Hepatocyte (in vitro differentiated cells): ENCODE data around the gene VMP1. TPM values are rescaled to one million over a fixed set of nuclear protein-coding genes. Genes with fewer than 3 reads are reported as not detected.

Experiments used
- DNase-seq: peaks from one replicate; pipeline ENCODE4 v3.0.0-alpha.2; 2016; ENCODE audit warnings: low spot score
- H2AFZ ChIP-seq: fragments of 200-600 bp; sonication (generic); 2 replicates; pipeline ENCODE4 v1.6.0; 2016; ENCODE audit warnings: antibody characterized with exemption, mild to moderate bottlenecking
- H3K27ac ChIP-seq: fragments of 200-600 bp; sonication (generic); 2 replicates; pipeline ENCODE4 v1.5.1; 2016; ENCODE audit warnings: mild to moderate bottlenecking
- H3K27me3 ChIP-seq: fragments of 200-600 bp; sonication (generic); 2 replicates; pipeline ENCODE4 v1.6.1; 2016
- H3K36me3 ChIP-seq: fragments of 200-600 bp; sonication (generic); replicated peaks from 2 replicates; pipeline ENCODE4 v1.5.1; 2016; ENCODE audit warnings: low read depth; ENCODE audit not compliant: insufficient read depth
- H3K4me1 ChIP-seq: fragments of 200-600 bp; sonication (generic); 2 replicates; pipeline ENCODE4 v1.5.1; 2016; ENCODE audit warnings: mild to moderate bottlenecking, moderate library complexity; ENCODE audit not compliant: insufficient read depth
- H3K4me2 ChIP-seq: fragments of 200-600 bp; sonication (generic); 2 replicates; pipeline ENCODE4 v1.6.0; 2016
- H3K4me3 ChIP-seq: fragments of 200-600 bp; sonication (generic); 2 replicates; pipeline ENCODE4 v1.5.1; 2016; ENCODE audit warnings: mild to moderate bottlenecking
- H3K79me2 ChIP-seq: fragments of 200-600 bp; sonication (generic); 2 replicates; pipeline ENCODE4 v1.6.0; 2017; ENCODE audit warnings: mild to moderate bottlenecking
- H3K9me2 ChIP-seq: fragments of 200-600 bp; sonication (generic); replicated peaks from 2 replicates; pipeline ENCODE4 v1.6.0; 2017; ENCODE audit warnings: mild to moderate bottlenecking; ENCODE audit not compliant: insufficient read depth
- H3K9me3 ChIP-seq: fragments of 200-600 bp; sonication (generic); 2 replicates; pipeline ENCODE4 v1.5.1; 2016; ENCODE audit warnings: low read depth, mild to moderate bottlenecking
- H4K20me1 ChIP-seq: fragments of 200-600 bp; sonication (generic); 2 replicates; pipeline ENCODE4 v1.6.0; 2016; ENCODE audit warnings: mild to moderate bottlenecking; ENCODE audit not compliant: insufficient read depth, poor library complexity, severe bottlenecking
- EZH2 ChIP-seq: fragments of 200-600 bp; sonication (generic); IDR thresholded peaks from 2 replicates; pipeline ENCODE4 v1.6.1; 2016; ENCODE audit warnings: antibody characterized with exemption, mild to moderate bottlenecking, borderline replicate concordance
- EZH2phosphoT487 ChIP-seq: fragments of 200-600 bp; sonication (generic); IDR thresholded peaks from one replicate; pipeline ENCODE4 v1.6.1; 2018; ENCODE audit warnings: antibody characterized with exemption, mild to moderate bottlenecking, low read depth, moderate library complexity; ENCODE audit not compliant: unreplicated experiment, severe bottlenecking
- WGBS: methylation state at CpG from one replicate; pipeline ENCODE4 v1.1.6; 2016; ENCODE audit warnings: low lambda C conversion rate; ENCODE audit errors: missing lambda C conversion rate; 5-methylcytosine and 5-hydroxymethylcytosine counted together
- microRNA counts: library from miRNA; unstranded; fragments of <30 nt; microRNA quantifications from one replicate; lab custom pipeline; 2017
- microRNA-seq: library from miRNA; unstranded; fragments of <30 nt; microRNA quantifications from one replicate; pipeline ENCODE4, GENCODE V29; 2017
- polyA plus RNA-seq: library from polyadenylated mRNA; unstranded; fragments of >200 nt; fragmentation: Nextera tagmentation; extraction: Ambion mirVana; gene quantifications from 2 replicates; pipeline ENCODE4 v1.2.1, GENCODE V29; 2016
- small RNA-seq: library from RNA; depleted of rRNA; stranded (forward); fragments of <200 nt; gene quantifications from one replicate; pipeline ENCODE3, GENCODE V24; 2014
- total RNA-seq: library from RNA; depleted of rRNA; stranded (reverse); fragments of >200 nt; gene quantifications from 2 replicates; pipeline ENCODE4 v1.2.3, GENCODE V29; 2014
- TF ChIP-seq, protein P1 (sequence below): fragments of 200-600 bp; sonication (generic); IDR thresholded peaks from 2 replicates; pipeline ENCODE4 v1.5.1; 2016; ENCODE audit warnings: antibody characterized with exemption, mild to moderate bottlenecking; ENCODE audit not compliant: poor library complexity

Gene VMP1
- total and polyA plus RNA-seq, 2 experiments from 2014 or later = 139 to 479 TPM

- H3K27ac ChIP-seq = no peak overlapping the region
- no peaks in the 10 kb centered on the region for H3K4me1 ChIP-seq
- no peaks in the 10 kb centered on the region for H3K27me3 ChIP-seq
- H2AFZ ChIP-seq = no peak overlapping the region
- 100% methylated on average over 9 of the region's 9 CpGs for WGBS
- H3K4me3 ChIP-seq = no peak overlapping the region
- TF ChIP-seq EZH2 (no peak), EZH2phosphoT487 (no peak)
- TF ChIP-seq, protein P1, sequence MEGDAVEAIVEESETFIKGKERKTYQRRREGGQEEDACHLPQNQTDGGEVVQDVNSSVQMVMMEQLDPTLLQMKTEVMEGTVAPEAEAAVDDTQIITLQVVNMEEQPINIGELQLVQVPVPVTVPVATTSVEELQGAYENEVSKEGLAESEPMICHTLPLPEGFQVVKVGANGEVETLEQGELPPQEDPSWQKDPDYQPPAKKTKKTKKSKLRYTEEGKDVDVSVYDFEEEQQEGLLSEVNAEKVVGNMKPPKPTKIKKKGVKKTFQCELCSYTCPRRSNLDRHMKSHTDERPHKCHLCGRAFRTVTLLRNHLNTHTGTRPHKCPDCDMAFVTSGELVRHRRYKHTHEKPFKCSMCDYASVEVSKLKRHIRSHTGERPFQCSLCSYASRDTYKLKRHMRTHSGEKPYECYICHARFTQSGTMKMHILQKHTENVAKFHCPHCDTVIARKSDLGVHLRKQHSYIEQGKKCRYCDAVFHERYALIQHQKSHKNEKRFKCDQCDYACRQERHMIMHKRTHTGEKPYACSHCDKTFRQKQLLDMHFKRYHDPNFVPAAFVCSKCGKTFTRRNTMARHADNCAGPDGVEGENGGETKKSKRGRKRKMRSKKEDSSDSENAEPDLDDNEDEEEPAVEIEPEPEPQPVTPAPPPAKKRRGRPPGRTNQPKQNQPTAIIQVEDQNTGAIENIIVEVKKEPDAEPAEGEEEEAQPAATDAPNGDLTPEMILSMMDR = no peak
- H3K79me2 ChIP-seq = no peaks in the 10 kb centered on the region
- H4K20me1 ChIP-seq = no peaks in the 10 kb centered on the region
- no peaks in the 10 kb centered on the region for H3K9me3 ChIP-seq
- H3K9me2 ChIP-seq = no peaks in the 10 kb centered on the region
- no peaks in the 10 kb centered on the region for H3K36me3 ChIP-seq
- H3K4me2 ChIP-seq = no peak overlapping the region
- DNase-seq = no peak
These were observed 177.4 kb downstream of the VMP1 start for GRCh38 chr17:59884861-59885260.

GRCh38 chr17:59888145-59888750 is 180.8 kb downstream of the VMP1 start:
- TF ChIP-seq EZH2 = no peak
- TF ChIP-seq, protein P1 = no peak
- no peak for TF ChIP-seq EZH2phosphoT487
- Histone ChIP-seq H3K79me2 (peaks cover 21% of the 10 kb centered on the region), H3K4me3 (no peak overlapping the region), H3K9me3 (no peaks in the 10 kb centered on the region), H4K20me1 (no peaks in the 10 kb centered on the region), H3K36me3 (no peaks in the 10 kb centered on the region), H3K27ac (no peak overlapping the region), H3K4me2 (no peak overlapping the region), H3K4me1 (peaks cover 6% of the 10 kb centered on the region), H3K27me3 (no peaks in the 10 kb centered on the region), H2AFZ (no peak overlapping the region), H3K9me2 (no peaks in the 10 kb centered on the region)
- DNase-seq = no peak
- WGBS = 97% methylated on average over 8 of the region's 8 CpGs

GRCh38 chr17:59890720-59891119 is 183.3 kb downstream of the VMP1 start:
- peaks cover 46% of the 10 kb centered on the region for H3K79me2 ChIP-seq
- TF ChIP-seq EZH2 (no peak), EZH2phosphoT487 (no peak)
- TF ChIP-seq, protein P1 = no peak
- H3K4me2 ChIP-seq = no peak overlapping the region

More at GRCh38 chr17:59890720-59891119, 183.3 kb downstream of the VMP1 start:
- Histone ChIP-seq H2AFZ (no peak overlapping the region), H3K4me3 (no peak overlapping the region), H4K20me1 (peaks cover 13% of the 10 kb centered on the region), H3K27ac (no peak overlapping the region), H3K36me3 (no peaks in the 10 kb centered on the region), H3K4me1 (peaks cover 15% of the 10 kb centered on the region), H3K9me2 (no peaks in the 10 kb centered on the region), H3K9me3 (no peaks in the 10 kb centered on the region), H3K27me3 (no peaks in the 10 kb centered on the region)
- WGBS = 98% methylated on average over 2 of the region's 2 CpGs
- DNase-seq = peak; percentile 7

MicroRNAs encoded within 50 kb of the gene (microRNA counts, 767-probe panel; counts per million panel counts)
- 10,805 counts per million, percentile 87 among the panel's probes with 10 or more counts for microRNA hsa-miR-21-5p (lab: Ali Mortazavi, UCI)

Small RNA genes within 50 kb of the gene (microRNA-seq; reads per million reads assigned to microRNA genes)
- gene MIR21 = 69,488 reads per million, percentile 99 among the genes with 10 or more reads in this experiment

Small RNA genes within 50 kb of the gene (small RNA-seq; reads per million reads assigned to genes)
- gene AC040904.1 = not detected
- gene RNU6-450P = not detected

Other genes starting within 250 kb of the VMP1 start
- gene DHX40, start 142.0 kb upstream of the VMP1 start, total RNA-seq = 32.3 and 43.8 TPM in 2 replicates
- gene DHX40, start 142.0 kb upstream of the VMP1 start, polyA plus RNA-seq = 12.5 and 13.5 TPM in 2 replicates
- gene CLTC, start 87.8 kb upstream of the VMP1 start, total RNA-seq = 342 and 356 TPM in 2 replicates
- gene CLTC, start 87.8 kb upstream of the VMP1 start, polyA plus RNA-seq = 90.6 and 98.5 TPM in 2 replicates
- gene PTRH2, start 224 bp upstream of the VMP1 start, total RNA-seq = 15.7 and 21.9 TPM in 2 replicates
- 31.7 and 38.7 TPM in 2 replicates for gene PTRH2, start 224 bp upstream of the VMP1 start, polyA plus RNA-seq
- 8.6 and 11.8 TPM in 2 replicates for gene TUBD1, start 185.3 kb downstream of the VMP1 start, total RNA-seq
- gene TUBD1, start 185.3 kb downstream of the VMP1 start, polyA plus RNA-seq = 8.7 and 12.0 TPM in 2 replicates
- 17.2 and 22.4 TPM in 2 replicates for gene RPS6KB1, start 185.5 kb downstream of the VMP1 start, total RNA-seq
- gene RPS6KB1, start 185.5 kb downstream of the VMP1 start, polyA plus RNA-seq = 21.9 and 27.9 TPM in 2 replicates